ENCODE measurements around the gene CABLES2.
A peak's percentile ranks its signal among the peaks of the same experiment; 100 is the strongest.

CABLES2 gene

GRCh38 chr20:62407221-62407992 lies at the start of gene CABLES2:
Gene CABLES2, minus strand, starts transcription at chr20:62407285. Its CDS starts 9 bp downstream, at chr20:62407276.
- peak; percentile 96 for DNase-seq

- no peak for DNase-seq
Observed at GRCh38 chr20:62455929-62456328, 48.8 kb upstream of the CABLES2 start.

DNA sequence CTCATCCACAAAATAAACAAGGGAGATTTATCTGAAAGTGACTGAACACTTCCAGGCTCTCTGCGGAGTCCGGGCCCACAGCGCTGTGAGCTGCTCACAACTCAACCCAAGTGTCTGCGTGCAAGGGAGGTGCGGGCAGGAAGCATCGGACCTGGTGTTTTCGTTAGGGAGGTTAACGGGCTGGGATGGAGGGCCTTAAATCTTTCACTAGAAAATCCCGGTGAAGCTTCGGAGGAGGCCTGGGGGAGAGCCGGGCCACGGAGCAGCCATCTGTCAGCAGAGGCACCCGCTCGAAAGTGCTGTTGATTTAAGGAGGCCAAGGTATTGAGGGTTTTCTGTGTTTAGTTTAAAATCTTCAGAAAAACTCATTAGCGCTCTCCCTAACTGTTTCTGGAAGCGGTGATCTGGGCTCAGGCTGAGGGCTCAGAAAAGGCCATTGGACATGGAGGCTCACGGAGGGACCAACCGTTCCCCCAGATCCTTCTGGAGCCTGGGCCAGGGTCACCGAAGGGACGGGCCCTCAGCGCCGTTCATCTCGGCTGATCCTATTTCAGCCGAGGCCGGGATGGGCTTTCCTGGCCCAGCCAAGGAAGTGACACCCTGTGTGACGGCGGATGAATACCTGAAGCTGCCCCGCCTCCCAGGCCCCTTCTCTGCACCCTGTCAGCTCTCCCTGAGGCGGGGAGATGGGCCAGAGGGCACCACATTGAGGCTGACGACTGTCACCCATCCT lies 48.0 kb upstream of the CABLES2 start:
- no peak for DNase-seq

- DNase-seq, result no peak
Observed at GRCh38 chr20:62453186-62453808, 46.2 kb upstream of the CABLES2 start.

DNA sequence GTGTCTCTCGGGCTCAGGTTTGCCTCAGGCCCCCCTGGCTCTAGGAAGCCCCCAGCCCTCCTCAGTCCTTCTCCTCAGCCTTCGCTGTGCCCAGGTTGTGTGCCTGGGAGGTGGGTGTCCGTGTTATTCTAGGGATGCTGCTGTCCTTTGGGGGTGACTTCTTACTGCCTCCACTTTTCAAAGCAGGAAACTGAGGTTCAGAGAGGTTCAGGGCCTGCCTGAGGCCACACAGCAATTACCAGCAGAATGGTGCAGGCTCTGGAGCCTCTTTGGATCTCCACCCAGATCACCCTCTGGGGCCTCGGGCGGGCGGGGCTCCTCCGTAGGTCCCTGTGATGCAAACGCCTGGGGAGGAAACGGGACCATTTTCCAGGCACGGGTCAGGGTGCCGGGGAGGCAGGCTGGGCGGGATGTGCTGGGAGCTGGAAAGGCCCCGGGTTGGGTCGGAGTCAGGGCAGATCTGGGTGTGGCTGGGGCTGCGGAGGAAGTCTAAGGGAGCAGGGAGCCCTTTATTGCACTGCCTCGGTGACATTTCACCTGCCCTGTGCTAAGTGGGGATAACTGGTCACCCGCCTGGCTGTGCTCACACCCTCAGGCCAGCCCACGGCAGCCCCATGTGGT lies 45.5 kb upstream of the CABLES2 start:
- no peak for DNase-seq

GRCh38 chr20:62451970-62452369 lies 44.9 kb upstream of the CABLES2 start:
- no peak for DNase-seq

- DNase-seq, result no peak
Observed at GRCh38 chr20:62451156-62451767, 44.2 kb upstream of the CABLES2 start.

DNA sequence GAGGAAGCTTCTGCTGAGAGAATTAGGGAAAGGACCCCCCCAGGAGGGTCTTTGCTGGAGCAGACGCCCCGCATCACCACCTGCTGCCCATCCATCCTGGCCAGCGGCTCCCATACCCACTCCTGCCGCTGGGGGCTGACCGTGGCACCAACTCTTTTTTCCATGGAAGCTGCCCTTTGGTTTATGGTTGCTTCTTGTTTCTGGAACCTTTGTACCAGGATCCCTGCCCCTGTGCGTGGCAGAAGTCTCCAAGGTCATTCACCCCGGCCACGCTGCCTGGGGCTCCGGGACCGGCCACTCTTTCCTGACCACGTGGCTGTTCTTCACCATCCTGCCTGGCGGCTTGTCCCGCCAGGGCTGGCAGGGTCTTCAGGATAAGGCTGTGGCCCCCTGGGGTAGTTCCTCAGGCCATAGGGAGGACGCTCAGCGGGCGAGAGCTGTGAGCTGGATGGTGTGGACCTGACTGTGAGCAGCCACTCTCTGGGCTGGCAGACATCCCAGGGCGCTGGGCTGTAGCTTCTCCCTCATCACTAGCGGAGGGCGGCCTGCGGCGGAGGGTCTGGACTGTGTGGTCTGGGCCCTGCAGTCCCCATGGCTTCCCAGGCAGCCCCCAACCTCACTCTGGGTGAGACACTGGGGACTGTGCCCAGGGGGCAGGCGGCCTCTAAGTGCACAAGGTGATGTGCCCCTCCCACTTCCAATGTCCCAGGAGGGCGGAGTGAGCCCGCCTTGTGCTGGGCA lies 43.0 kb upstream of the CABLES2 start:
- DNase-seq, result no peak

GRCh38 chr20:62448788-62449187 lies 41.7 kb upstream of the CABLES2 start:
- DNase-seq, result no peak

GRCh38 chr20:62448038-62448437 lies 41.0 kb upstream of the CABLES2 start:
- no peak for DNase-seq

GRCh38 chr20:62446888-62447869 lies 40.1 kb upstream of the CABLES2 start:
- no peak for DNase-seq

DNA sequence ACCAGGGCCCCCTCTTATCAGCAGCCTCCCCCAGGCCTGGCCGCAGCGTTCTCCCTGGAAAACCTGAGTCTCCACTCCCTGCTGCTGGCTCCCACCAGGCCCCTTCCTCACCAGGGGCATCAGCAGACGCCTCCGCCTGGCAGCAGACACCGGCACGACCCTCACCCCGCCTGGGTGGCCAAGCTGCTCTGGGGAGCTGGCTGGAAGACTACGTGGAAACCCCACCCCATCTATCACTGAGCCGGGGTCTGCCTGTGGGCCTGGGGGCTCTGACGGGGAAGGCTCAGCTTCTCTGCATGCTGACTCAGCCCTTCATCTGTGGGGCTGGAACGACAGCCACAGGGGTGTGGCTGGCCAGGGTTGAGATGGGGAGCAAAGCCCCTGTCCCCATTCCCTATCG lies 39.4 kb upstream of the CABLES2 start:
- no peak for DNase-seq

GRCh38 chr20:62445553-62446340 lies 38.7 kb upstream of the CABLES2 start:
- no peak for DNase-seq

DNA sequence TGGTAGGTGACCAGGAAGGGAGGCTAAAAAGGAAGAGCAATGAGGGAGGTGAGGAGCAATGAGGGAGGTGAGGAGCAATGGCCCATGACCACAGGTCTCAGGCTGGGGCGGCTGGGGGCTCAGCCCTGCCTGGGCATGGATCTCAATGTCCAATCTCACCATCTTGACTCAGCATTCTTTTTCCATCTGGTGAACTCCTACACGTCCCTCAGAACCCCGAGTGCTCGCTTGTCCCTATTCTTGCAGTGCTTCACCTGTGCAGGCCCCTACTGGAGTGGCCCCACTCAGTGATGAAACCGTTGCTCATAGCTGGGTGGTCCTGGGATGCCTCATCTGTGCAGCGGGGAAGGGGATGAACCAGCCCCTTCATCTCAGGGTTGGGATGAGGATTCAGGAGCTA lies 37.2 kb upstream of the CABLES2 start:
- DNase-seq, result no peak

- DNase-seq, result no peak
Observed at GRCh38 chr20:62441987-62442539, 35.0 kb upstream of the CABLES2 start.

- no peak for DNase-seq
Observed at GRCh38 chr20:62439218-62439617, 32.1 kb upstream of the CABLES2 start.

DNA sequence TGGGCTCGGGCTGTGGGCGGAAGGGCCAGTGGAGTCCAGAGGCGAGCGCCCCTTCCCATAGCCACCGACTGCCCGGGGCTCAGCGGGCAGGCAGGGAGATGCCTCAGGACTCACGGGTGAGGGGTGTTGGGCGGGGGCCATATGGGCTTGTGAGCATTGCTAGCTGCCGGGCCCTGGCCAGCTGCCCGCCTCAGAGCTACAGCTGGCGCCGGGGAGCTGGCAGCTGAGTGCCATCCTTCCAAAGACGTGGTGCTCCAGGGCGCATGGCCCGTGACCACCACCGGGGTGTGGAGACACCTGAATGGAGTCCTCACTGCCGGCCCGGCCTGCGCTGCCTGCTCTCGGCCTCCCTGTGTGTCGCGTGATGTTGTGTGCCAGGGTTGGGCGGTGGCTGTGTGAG lies 30.8 kb upstream of the CABLES2 start:
- no peak for DNase-seq

GRCh38 chr20:62437496-62437895 lies 30.4 kb upstream of the CABLES2 start:
- no peak for DNase-seq

- no peak for DNase-seq
Observed at GRCh38 chr20:62436692-62437091, 29.6 kb upstream of the CABLES2 start.
